Measurements from ENCODE around the gene COX7A2L.

Gene COX7A2L

GRCh38 chr2:42328148-42328833, 32.7 kb downstream of the COX7A2L start:
- H3K4me1 Mint-ChIP-seq (ENCODE audit: low read depth): no peaks in the 10 kb centered on the region
- H3K27ac Mint-ChIP-seq: no peak overlapping the region
- H3K4me3 Mint-ChIP-seq: no peak overlapping the region
- no peaks in the 10 kb centered on the region for H3K27me3 Mint-ChIP-seq
- intact Hi-C loops (cut with micrococcal nuclease): no loop called here
- H3K9me3 Mint-ChIP-seq: no peaks in the 10 kb centered on the region
- peaks cover 81% of the 10 kb centered on the region for H3K36me3 Mint-ChIP-seq (ENCODE audit: low read depth)

DNA sequence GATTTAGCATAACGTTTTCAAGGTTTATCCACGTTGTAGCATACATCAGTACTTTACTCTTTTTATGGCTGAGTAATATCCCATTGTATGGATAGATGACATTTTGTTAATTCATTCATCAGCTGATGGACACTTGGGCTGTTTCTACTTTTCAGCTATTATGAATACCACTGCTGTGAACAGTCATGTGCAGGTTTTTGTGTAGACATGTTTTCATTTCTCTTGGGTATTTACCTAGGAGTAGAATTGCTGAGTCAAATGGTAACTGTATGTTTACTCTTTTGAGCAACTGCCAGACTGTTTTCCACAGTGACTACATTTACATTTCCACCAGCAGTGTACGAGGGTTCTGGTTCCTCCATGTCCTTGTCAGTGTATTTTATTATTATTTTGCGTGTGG, 33.9 kb downstream of the COX7A2L start:
- H3K36me3 Mint-ChIP-seq (ENCODE audit: low read depth): peaks cover 81% of the 10 kb centered on the region
- H3K4me3 Mint-ChIP-seq: no peak overlapping the region
- H3K9me3 Mint-ChIP-seq: no peaks in the 10 kb centered on the region
- no peaks in the 10 kb centered on the region for H3K27me3 Mint-ChIP-seq
- no peak overlapping the region for H3K27ac Mint-ChIP-seq
- intact Hi-C loops (cut with micrococcal nuclease): no loop called here
- no peaks in the 10 kb centered on the region for H3K4me1 Mint-ChIP-seq (ENCODE audit: low read depth)

- Mint-ChIP-seq H3K27me3 (no peaks in the 10 kb centered on the region), H3K27ac (no peak overlapping the region)
- intact Hi-C loops (cut with micrococcal nuclease): no loop called here
Observed at GRCh38 chr2:42325609-42326008, 35.4 kb downstream of the COX7A2L start.

DNA sequence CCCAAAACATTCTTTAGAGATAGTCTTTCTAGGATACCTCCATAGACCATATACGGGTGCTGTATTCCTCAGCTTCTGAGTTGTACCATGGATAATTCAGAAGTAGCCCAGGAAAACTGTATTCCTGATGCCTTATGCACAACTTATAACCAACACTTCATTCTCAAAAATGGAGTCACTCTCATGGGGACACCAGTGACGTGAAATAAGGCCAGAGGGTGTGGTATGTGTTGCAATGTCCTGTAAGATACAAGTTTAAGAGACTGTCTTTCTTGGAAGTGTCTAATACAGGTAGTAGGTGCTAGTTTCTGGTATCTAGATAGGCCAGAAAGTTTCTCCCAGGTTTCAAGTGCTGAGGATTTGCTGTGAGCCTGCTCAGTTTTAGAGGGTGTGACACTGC, 36.1 kb downstream of the COX7A2L start:
- H3K4me1 Mint-ChIP-seq (ENCODE audit: low read depth): no peaks in the 10 kb centered on the region
- intact Hi-C loops (cut with micrococcal nuclease): no loop called here
- H3K36me3 Mint-ChIP-seq (ENCODE audit: low read depth): peaks cover 71% of the 10 kb centered on the region
- H3K27me3 Mint-ChIP-seq: no peaks in the 10 kb centered on the region
- H3K4me3 Mint-ChIP-seq: no peak overlapping the region
- H3K9me3 Mint-ChIP-seq: no peaks in the 10 kb centered on the region
- H3K27ac Mint-ChIP-seq: no peak overlapping the region

More at GRCh38 chr2:42325609-42326008, 35.4 kb downstream of the COX7A2L start:
- no peak overlapping the region for H3K4me3 Mint-ChIP-seq
- H3K9me3 Mint-ChIP-seq: no peaks in the 10 kb centered on the region
- peaks cover 73% of the 10 kb centered on the region for H3K36me3 Mint-ChIP-seq (ENCODE audit: low read depth)
- no peaks in the 10 kb centered on the region for H3K4me1 Mint-ChIP-seq (ENCODE audit: low read depth)

DNA sequence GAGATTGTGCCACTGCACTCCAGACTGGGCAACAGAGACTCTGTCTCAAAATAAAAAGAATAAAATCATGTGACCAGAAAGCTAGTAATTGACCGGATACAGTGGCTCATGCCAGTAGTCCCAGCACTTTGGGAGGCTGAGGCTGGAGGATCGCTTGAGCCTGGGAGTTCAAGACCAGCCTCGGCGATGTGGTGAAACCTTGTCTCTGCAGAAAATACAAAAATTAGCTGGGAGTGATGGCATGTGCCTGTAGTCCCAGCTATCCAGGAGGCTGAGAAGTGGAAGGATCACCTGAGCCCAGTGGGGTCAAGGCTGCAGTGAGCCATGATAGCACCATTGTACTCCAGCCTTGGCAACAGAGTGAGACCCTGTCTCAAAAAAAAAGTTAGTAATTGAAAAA, 36.8 kb downstream of the COX7A2L start:
- no peaks in the 10 kb centered on the region for H3K9me3 Mint-ChIP-seq
- no peak overlapping the region for H3K4me3 Mint-ChIP-seq
- H3K36me3 Mint-ChIP-seq (ENCODE audit: low read depth): peaks cover 66% of the 10 kb centered on the region
- intact Hi-C loops (cut with micrococcal nuclease): no loop called here
- no peaks in the 10 kb centered on the region for H3K4me1 Mint-ChIP-seq (ENCODE audit: low read depth)
- H3K27me3 Mint-ChIP-seq: no peaks in the 10 kb centered on the region
- no peak overlapping the region for H3K27ac Mint-ChIP-seq

DNA sequence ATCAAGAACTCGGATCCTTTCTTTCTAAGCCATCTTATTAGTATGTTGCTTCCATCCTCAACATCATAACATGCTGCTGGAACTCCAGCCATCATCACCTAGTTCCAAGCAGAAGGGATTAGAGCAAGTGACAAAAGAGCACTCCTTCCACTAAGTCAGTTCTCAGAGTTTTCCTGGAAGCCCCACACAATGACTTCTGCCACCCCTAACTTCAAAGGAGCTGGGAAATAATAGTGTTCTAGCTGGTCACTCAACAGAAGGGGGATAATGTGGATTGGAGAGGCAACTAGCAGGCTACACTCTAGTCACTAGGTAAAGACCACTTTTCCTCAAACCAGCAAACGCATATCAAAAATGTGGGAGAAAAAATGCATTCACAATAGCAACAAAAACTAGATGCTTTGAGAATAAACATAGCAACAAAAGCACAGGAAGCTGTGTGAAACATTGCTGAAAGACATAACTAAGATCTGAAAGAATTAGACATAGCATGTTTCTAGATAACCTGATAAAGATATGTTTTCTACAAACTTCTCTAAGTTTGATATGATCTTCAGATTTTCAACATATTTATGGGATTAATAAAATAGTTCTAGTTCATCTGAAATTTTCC, 39.5 kb downstream of the COX7A2L start:
- intact Hi-C loops (cut with micrococcal nuclease): no loop called here

DNA sequence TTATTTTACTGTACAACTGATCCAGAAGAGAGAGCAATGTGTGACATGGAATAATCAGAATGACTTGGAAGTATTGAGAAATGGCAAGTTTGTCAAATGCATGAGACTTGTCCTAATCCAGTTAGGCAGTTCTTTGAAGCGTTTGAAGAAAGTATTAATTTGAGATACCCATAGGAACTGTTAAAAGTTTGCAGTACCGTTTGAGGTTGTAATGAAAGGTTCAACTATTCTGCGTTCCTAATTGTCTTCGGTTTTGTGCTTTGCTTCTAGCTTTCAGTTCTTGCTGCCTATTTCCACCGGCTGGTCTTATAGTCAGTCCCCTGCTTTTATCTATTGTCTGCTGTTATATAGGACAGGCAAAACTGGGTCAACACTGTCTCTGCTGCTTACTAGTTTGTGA, 41.8 kb downstream of the COX7A2L start:
- peaks cover 76% of the 10 kb centered on the region for H3K36me3 Mint-ChIP-seq (ENCODE audit: low read depth)

More for the DNA sequence above, 39.5 kb downstream of the COX7A2L start:
- Mint-ChIP-seq H3K27ac (no peak overlapping the region), H3K27me3 (no peaks in the 10 kb centered on the region), H3K9me3 (no peaks in the 10 kb centered on the region), H3K36me3 (ENCODE audit: low read depth) (peaks cover 69% of the 10 kb centered on the region), H3K4me3 (no peak overlapping the region), H3K4me1 (ENCODE audit: low read depth) (no peaks in the 10 kb centered on the region)

GRCh38 chr2:42317945-42318344, 43.1 kb downstream of the COX7A2L start:
- Mint-ChIP-seq H3K27me3 (no peaks in the 10 kb centered on the region), H3K9me3 (no peaks in the 10 kb centered on the region), H3K4me3 (no peak overlapping the region), H3K4me1 (ENCODE audit: low read depth) (peaks cover 12% of the 10 kb centered on the region), H3K27ac (no peak overlapping the region), H3K36me3 (ENCODE audit: low read depth) (peaks cover 69% of the 10 kb centered on the region)
- intact Hi-C loops (cut with micrococcal nuclease): no loop called here

More for the DNA sequence above, 41.8 kb downstream of the COX7A2L start:
- H3K4me3 Mint-ChIP-seq: no peak overlapping the region
- H3K4me1 Mint-ChIP-seq (ENCODE audit: low read depth): peaks cover 11% of the 10 kb centered on the region
- intact Hi-C loops (cut with micrococcal nuclease): no loop called here
- H3K9me3 Mint-ChIP-seq: no peaks in the 10 kb centered on the region
- no peaks in the 10 kb centered on the region for H3K27me3 Mint-ChIP-seq
- H3K27ac Mint-ChIP-seq: no peak overlapping the region

DNA sequence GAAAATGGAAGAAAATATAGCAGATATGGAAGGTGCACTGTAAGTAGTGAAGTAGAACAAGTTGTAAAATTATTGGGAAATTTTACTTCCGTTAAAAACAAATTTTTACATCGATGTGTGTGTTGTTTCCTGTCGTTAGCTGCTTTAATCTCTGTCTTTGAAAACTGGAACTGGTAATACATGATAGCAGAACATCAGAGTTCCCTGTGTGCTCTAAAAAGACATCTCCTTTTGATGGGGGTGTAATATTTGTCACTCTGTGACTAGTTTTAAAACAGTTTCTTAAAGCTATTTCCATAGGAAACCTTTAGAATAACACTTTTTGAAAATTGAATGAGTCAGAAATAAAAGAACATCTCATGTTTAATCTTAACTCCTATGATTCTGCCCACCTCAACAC, 43.5 kb downstream of the COX7A2L start:
- Mint-ChIP-seq H3K4me1 (ENCODE audit: low read depth) (peaks cover 12% of the 10 kb centered on the region), H3K27ac (no peak overlapping the region), H3K9me3 (no peaks in the 10 kb centered on the region), H3K36me3 (ENCODE audit: low read depth) (peaks cover 69% of the 10 kb centered on the region), H3K4me3 (no peak overlapping the region), H3K27me3 (no peaks in the 10 kb centered on the region)
- intact Hi-C loops (cut with micrococcal nuclease): no loop called here

- peaks cover 69% of the 10 kb centered on the region for H3K36me3 Mint-ChIP-seq (ENCODE audit: low read depth)
- peaks cover 12% of the 10 kb centered on the region for H3K4me1 Mint-ChIP-seq (ENCODE audit: low read depth)
- H3K27ac Mint-ChIP-seq: no peak overlapping the region
- intact Hi-C loops (cut with micrococcal nuclease): no loop called here
- no peak overlapping the region for H3K4me3 Mint-ChIP-seq
- no peaks in the 10 kb centered on the region for H3K27me3 Mint-ChIP-seq
- no peaks in the 10 kb centered on the region for H3K9me3 Mint-ChIP-seq
Observed at GRCh38 chr2:42316910-42317309, 44.1 kb downstream of the COX7A2L start.

- no peaks in the 10 kb centered on the region for H3K27me3 Mint-ChIP-seq
- H3K36me3 Mint-ChIP-seq (ENCODE audit: low read depth): peaks cover 72% of the 10 kb centered on the region
Observed at GRCh38 chr2:42315844-42316470, 45.1 kb downstream of the COX7A2L start.

GRCh38 chr2:42314892-42315468, 46.0 kb downstream of the COX7A2L start:
- Mint-ChIP-seq H3K27ac (no peak overlapping the region), H3K9me3 (no peaks in the 10 kb centered on the region), H3K36me3 (ENCODE audit: low read depth) (peaks cover 64% of the 10 kb centered on the region), H3K4me1 (ENCODE audit: low read depth) (peaks cover 12% of the 10 kb centered on the region), H3K4me3 (no peak overlapping the region), H3K27me3 (no peaks in the 10 kb centered on the region)
- intact Hi-C loops (cut with micrococcal nuclease): no loop called here

More at GRCh38 chr2:42315844-42316470, 45.1 kb downstream of the COX7A2L start:
- Mint-ChIP-seq H3K4me1 (ENCODE audit: low read depth) (peaks cover 12% of the 10 kb centered on the region), H3K4me3 (no peak overlapping the region), H3K27ac (no peak overlapping the region), H3K9me3 (no peaks in the 10 kb centered on the region)
- intact Hi-C loops (cut with micrococcal nuclease): no loop called here

- Mint-ChIP-seq H3K4me3 (no peak overlapping the region), H3K4me1 (ENCODE audit: low read depth) (peaks cover 12% of the 10 kb centered on the region), H3K27ac (no peak overlapping the region), H3K9me3 (no peaks in the 10 kb centered on the region), H3K27me3 (no peaks in the 10 kb centered on the region), H3K36me3 (ENCODE audit: low read depth) (peaks cover 54% of the 10 kb centered on the region)
- intact Hi-C loops (cut with micrococcal nuclease): no loop called here
Observed at GRCh38 chr2:42312106-42312505, 48.9 kb downstream of the COX7A2L start.

DNA sequence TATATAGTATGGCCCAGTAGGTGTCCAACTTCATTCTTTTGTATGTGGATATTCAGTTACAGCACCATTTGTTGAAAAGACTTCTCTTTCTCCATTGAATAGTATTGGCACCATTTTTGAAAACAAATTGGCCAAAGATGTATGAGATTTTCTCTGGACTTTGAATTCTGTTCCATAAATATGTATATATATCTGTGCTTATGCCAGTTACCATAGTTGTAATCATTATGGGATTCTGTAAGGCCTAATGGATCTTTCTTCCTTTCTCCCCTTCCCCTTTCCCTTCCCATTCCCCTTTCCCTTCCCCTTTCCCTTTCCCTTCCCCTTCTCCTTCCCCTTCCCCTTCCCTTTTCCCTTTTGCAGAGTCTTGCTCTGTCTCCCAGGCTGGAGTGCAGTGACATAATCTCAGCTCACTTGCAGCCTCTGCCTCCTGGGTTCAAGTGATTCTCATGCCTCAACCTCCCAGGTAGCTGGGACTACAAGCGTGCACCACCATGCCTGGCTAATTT, 51.0 kb downstream of the COX7A2L start:
- H3K4me3 Mint-ChIP-seq: no peak overlapping the region
- H3K36me3 Mint-ChIP-seq (ENCODE audit: low read depth): peaks cover 56% of the 10 kb centered on the region
- H3K27me3 Mint-ChIP-seq: no peaks in the 10 kb centered on the region
- no peaks in the 10 kb centered on the region for H3K9me3 Mint-ChIP-seq
- intact Hi-C loops (cut with micrococcal nuclease): no loop called here
- H3K4me1 Mint-ChIP-seq (ENCODE audit: low read depth): peaks cover 9% of the 10 kb centered on the region
- H3K27ac Mint-ChIP-seq: no peak overlapping the region

Measured in dendritic cell treated with granulocyte-macrophage colony-stimulating factor and Interleukin-4, amounts not matched to agents 40 ng/mL and 50 ng/mL, for 4 days (primary cell).